Endothelial cell of umbilical vein (primary cell): ENCODE results near the gene HDAC4. TPM values are rescaled to one million over a fixed set of nuclear protein-coding genes. Genes with fewer than 3 reads are reported as not detected.
"Not testable (repeated sequence)": the region's sequence is repeated elsewhere in the genome, so short reads cannot be mapped to it uniquely, and the experiment has no call there.

Experiments used
- BruUV-seq: library from RNA; stranded (reverse); fragments of 400-500 nt; replicated peaks from 2 replicates; lab custom pipeline; 2021; lab: Mats Ljungman, UMichigan
- CTCF ChIA-PET: fragments of 300-600, 350-600 bp; sonication (Branson Sonifier 250); formaldehyde crosslinking; loops from one replicate; lab custom pipeline; 2021; ENCODE audit warnings: antibody characterized with exemption, inconsistent platforms; lab: Charles Lee
- POLR2A ChIA-PET: fragments of 300-600, 350-600 bp; sonication (Branson Sonifier 250); formaldehyde crosslinking; loops from one replicate; lab custom pipeline; 2021; ENCODE audit warnings: antibody characterized with exemption, inconsistent platforms; lab: Charles Lee
- DNase-seq: peaks from one replicate; pipeline ENCODE4 v3.0.0-alpha.2; 2011; ENCODE audit warnings: low read depth, low spot score
- FAIRE-seq: peaks from 2 replicates; lab custom pipeline; 2011; peaks lifted over from hg19 to GRCh38; lab: Jason Lieb, UNC
- H2AFZ ChIP-seq: 2 replicates; pipeline ENCODE4 v1.6.0; 2012; ENCODE audit warnings: low read depth, low read length, control low read depth, inconsistent platforms
- H3K27ac ChIP-seq: 2 replicates; pipeline ENCODE4 v1.5.1; 2011; ENCODE audit warnings: low read depth, mild to moderate bottlenecking, control low read depth, low read length, moderate library complexity; ENCODE audit not compliant: insufficient read depth
- H3K27me3 ChIP-seq, 2 experiments: 2 replicates each; pipeline versions ENCODE4 v1.6.0 to v1.6.1; 2011; ENCODE audit warnings: low read length in 2 of 2, mixed read lengths in 1 of 2; ENCODE audit not compliant: control insufficient read depth in 2 of 2, insufficient read depth in 2 of 2
- H3K36me3 ChIP-seq, 2 experiments: 2 replicates in 1 of 2; 3 replicates in 1 of 2; pipeline ENCODE4 v1.5.1; 2011; ENCODE audit warnings: low read length in 2 of 2, mild to moderate bottlenecking in 1 of 2, moderate library complexity in 1 of 2; ENCODE audit not compliant: control insufficient read depth in 2 of 2, insufficient read depth in 2 of 2; ENCODE audit errors: extremely low read depth in 1 of 2
- H3K4me1 ChIP-seq: 3 replicates; pipeline ENCODE4 v1.5.1; 2011; ENCODE audit warnings: mild to moderate bottlenecking, low read length; ENCODE audit not compliant: control insufficient read depth, insufficient read depth; ENCODE audit errors: extremely low read depth
- H3K4me2 ChIP-seq: 2 replicates; pipeline ENCODE4 v1.6.1; 2011; ENCODE audit warnings: low read length, control low read depth, mixed read lengths; ENCODE audit not compliant: insufficient read depth
- H3K4me3 ChIP-seq, 3 experiments: fragments of 200-600 bp in 1 of 3; sonication (generic), shearing (Covaris generic) in 1 of 3; replicated peaks in 1 of 3; 2 replicates each; pipeline ENCODE4 v1.5.1; 2011 to 2016; ENCODE audit warnings: control low read depth in 3 of 3, low read length in 3 of 3, mild to moderate bottlenecking in 2 of 3, inconsistent platforms in 1 of 3, low read depth in 1 of 3, moderate library complexity in 1 of 3; ENCODE audit not compliant: insufficient read depth in 1 of 3
- H3K79me2 ChIP-seq: 2 replicates; pipeline ENCODE4 v1.6.0; 2012; ENCODE audit warnings: low read length, inconsistent platforms; ENCODE audit not compliant: control insufficient read depth, insufficient read depth
- H3K9ac ChIP-seq: replicated peaks from 2 replicates; pipeline ENCODE3; 2011; ENCODE audit warnings: low read length, control low read depth; ENCODE audit not compliant: insufficient read depth; ENCODE audit errors: extremely low read depth
- H3K9me1 ChIP-seq: replicated peaks from 3 replicates; pipeline ENCODE4 v1.6.0; 2011; ENCODE audit warnings: mild to moderate bottlenecking, low read length; ENCODE audit not compliant: control insufficient read depth, insufficient read depth; ENCODE audit errors: extremely low read depth
- H3K9me3 ChIP-seq: replicated peaks from 2 replicates; pipeline ENCODE4 v1.5.1; 2012; ENCODE audit warnings: low read length, inconsistent platforms; ENCODE audit not compliant: control insufficient read depth, insufficient read depth
- H4K20me1 ChIP-seq: replicated peaks from 2 replicates; pipeline ENCODE3; 2011; ENCODE audit warnings: mild to moderate bottlenecking, low read length; ENCODE audit not compliant: control insufficient read depth, insufficient read depth; ENCODE audit errors: extremely low read depth
- CTCF ChIP-seq, 2 donors: IDR thresholded peaks; 1 replicate in 1 of 2; 2 replicates in 1 of 2; pipeline ENCODE4 v1.5.1; 2011; ENCODE audit warnings: low read length in 2 of 2, mild to moderate bottlenecking in 2 of 2, moderate library complexity in 2 of 2, control low read depth in 1 of 2, inconsistent platforms in 1 of 2, low read depth in 1 of 2; ENCODE audit not compliant: insufficient read depth in 1 of 2; ENCODE audit errors: extremely low read depth in 1 of 2
- EZH2 ChIP-seq: IDR thresholded peaks from 2 replicates; pipeline ENCODE4 v1.6.1; 2012; ENCODE audit warnings: borderline replicate concordance, low read depth, mild to moderate bottlenecking, moderate library complexity, low read length, inconsistent platforms; ENCODE audit not compliant: severe bottlenecking
- FOS ChIP-seq: IDR thresholded peaks from 2 replicates; pipeline ENCODE4 v1.6.1; 2011; ENCODE audit warnings: mild to moderate bottlenecking, low read length, moderate library complexity, borderline replicate concordance; ENCODE audit not compliant: insufficient read depth
- GATA2 ChIP-seq: IDR thresholded peaks from 2 replicates; pipeline ENCODE4 v1.7.0; 2011; ENCODE audit warnings: low read depth, mild to moderate bottlenecking, moderate library complexity, mixed read lengths, low read length; ENCODE audit not compliant: insufficient read length, insufficient read depth
- JUN ChIP-seq: IDR thresholded peaks from 2 replicates; pipeline ENCODE4 v1.6.1; 2011; ENCODE audit warnings: borderline replicate concordance, low read depth; ENCODE audit not compliant: insufficient read length, insufficient read depth
- MAX ChIP-seq: IDR thresholded peaks from 2 replicates; pipeline ENCODE4 v1.6.1; 2011; ENCODE audit not compliant: insufficient read depth, insufficient read length
- MYC ChIP-seq: IDR thresholded peaks from one replicate; pipeline ENCODE4 v1.6.1; 2011; ENCODE audit warnings: mild to moderate bottlenecking, low read depth, low read length
- POLR2A ChIP-seq: IDR thresholded peaks from 2 replicates; pipeline ENCODE4 v1.6.1; 2012; ENCODE audit warnings: low read depth, mild to moderate bottlenecking, control low read depth, low read length
- POLR2AphosphoS5 ChIP-seq: IDR thresholded peaks from 2 replicates; pipeline ENCODE4 v1.6.1; 2012; ENCODE audit warnings: low read depth, mild to moderate bottlenecking, control low read depth, low read length, moderate library complexity; ENCODE audit not compliant: insufficient read depth
- dilution Hi-C: fragments of 300-500 bp; cut with MboI; formaldehyde crosslinking; loops from one replicate; pipeline ENCODE4 v1.15.0; 2019; ENCODE audit warnings: low sequenced_read_pairs; ENCODE audit not compliant: extremely low pct_ligation_motif_present
- intact Hi-C: fragments of 100-400 bp; cut with micrococcal nuclease; formaldehyde crosslinking; loops from one replicate; pipeline ENCODE4 v1.10.0; 2022
- polyA plus RNA-seq, 4 experiments: library from polyadenylated mRNA; depleted of rRNA in 3 of 4; stranded (reverse) in 3 of 4; unstranded in 1 of 4; fragments of >200 nt; gene quantifications; 2 replicates each; pipeline versions ENCODE4 v1.2.1 to v1.2.3, GENCODE V29; 2011 to 2012; ENCODE audit warnings: missing spikeins in 1 of 4
- total RNA-seq: library from RNA; stranded (reverse); gene quantifications from 2 replicates; pipeline ENCODE4 v1.2.3, GENCODE V29; 2021

HDAC4 gene
- total and polyA plus RNA-seq, 2 donors (not counting 3 experiments of a cell fraction or from before 2014, with no cell fraction given): 13.4 to 33.0 TPM

GRCh38 chr2:239280296-239281017 lies 120.4 kb downstream of the HDAC4 start:
- POLR2A ChIA-PET, H2AFZ ChIP-seq: not testable (repeated sequence)

GRCh38 chr2:239279508-239280295 lies 121.1 kb downstream of the HDAC4 start:
- no peak overlapping the region for H2AFZ ChIP-seq
- CTCF ChIA-PET: interaction anchor here (0.6 to 1.3 kb wide), 2 partner anchors 27 to 30 kb away, joined by 3 read pairs; no protein-coding TSS in a partner anchor
- TF ChIP-seq MYC (no peak), EZH2 (no peak), JUN (no peak), MAX (no peak), FOS (no peak), CTCF (IDR thresholded peaks at IDR 0.05; ENCODE audit: extremely low read depth in 1 of 2, insufficient read depth in 1 of 2, low read depth in 1 of 2, low read length in 2 of 2) (no peak), GATA2 (no peak), POLR2AphosphoS5 (no peak), POLR2A (no peak)
- FAIRE-seq (no peak), DNase-seq (no peak)
- H3K4me1 ChIP-seq: no peaks in the 10 kb centered on the region
- no TSS peak for BruUV-seq
- H4K20me1 ChIP-seq: no peaks in the 10 kb centered on the region
- no peak overlapping the region for H3K27ac ChIP-seq
- dilution Hi-C loops (no loop called here), intact Hi-C loops (no loop called here)
- H3K4me3 ChIP-seq: no peak overlapping the region
- H3K4me2 ChIP-seq: no peak overlapping the region
- POLR2A ChIA-PET: no interaction called here
- no peaks in the 10 kb centered on the region for H3K36me3 ChIP-seq
- no peaks in the 10 kb centered on the region for H3K27me3 ChIP-seq
- no peaks in the 10 kb centered on the region for H3K79me2 ChIP-seq
- H3K9me3 ChIP-seq: no peaks in the 10 kb centered on the region
- H3K9me1 ChIP-seq: no peaks in the 10 kb centered on the region
- no peak overlapping the region for H3K9ac ChIP-seq

More at GRCh38 chr2:239280296-239281017, 120.4 kb downstream of the HDAC4 start:
- BruUV-seq, H3K9me1 ChIP-seq, H3K79me2 ChIP-seq, H3K36me3 ChIP-seq, H3K4me1 ChIP-seq, H3K4me2 ChIP-seq, dilution Hi-C loops, H3K4me3 ChIP-seq, H3K27me3 ChIP-seq, intact Hi-C loops, H3K27ac ChIP-seq, H3K9me3 ChIP-seq, H3K9ac ChIP-seq, FAIRE-seq, H4K20me1 ChIP-seq: not testable (repeated sequence)
- CTCF ChIA-PET: interaction anchor here (0.6 to 1.3 kb wide), 2 partner anchors 28 to 30 kb away, joined by 3 read pairs; no protein-coding TSS in a partner anchor
- peak; percentile 35 for TF ChIP-seq FOS
- DNase-seq: peak; percentile 7
